HK-2 (cell line): ENCODE results near the gene SNX2.

ENCODE experiments used
- DNase-seq: peaks from one replicate; pipeline ENCODE4 v3.0.0-alpha.2; 2018; ENCODE audit not compliant: unreplicated experiment

The SNX2 gene

DNA sequence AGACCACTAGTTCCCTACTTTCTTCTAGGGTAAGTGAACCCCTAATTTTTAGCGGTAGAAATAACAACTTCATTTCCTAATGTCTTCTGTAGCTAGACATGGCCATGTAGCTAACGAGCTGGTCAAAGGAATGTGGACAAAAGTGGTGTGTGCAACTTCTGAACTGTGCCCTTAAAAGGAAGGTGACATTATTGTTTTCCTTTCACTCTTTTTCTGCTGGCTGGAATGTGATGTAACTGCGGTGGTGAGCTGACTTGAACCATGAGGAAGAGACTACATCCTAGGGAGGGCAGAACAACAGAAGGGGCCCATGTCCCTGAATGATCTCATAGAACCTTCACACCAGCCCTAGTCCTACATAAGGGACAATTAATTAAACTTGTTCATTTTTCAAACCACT, 1.3 kb upstream of the SNX2 start:
- no peak for DNase-seq

DNA sequence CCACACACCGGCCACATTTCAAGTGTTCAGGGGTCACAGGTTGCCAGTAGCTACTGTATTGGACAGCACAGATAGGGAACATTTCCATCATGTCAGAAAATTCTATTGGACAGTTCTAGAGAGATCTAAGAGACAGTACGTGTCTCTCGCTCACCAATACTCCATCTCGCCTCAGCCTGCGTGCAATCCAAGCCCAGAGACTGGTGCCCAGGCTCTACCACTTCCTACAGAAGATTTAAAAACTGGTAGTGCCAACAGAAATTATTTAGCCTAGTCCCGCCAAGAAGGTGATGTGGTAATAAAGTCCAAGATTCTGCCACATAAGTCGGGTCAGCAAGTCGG, 390 bp upstream of the SNX2 start:
- no peak for DNase-seq

DNA sequence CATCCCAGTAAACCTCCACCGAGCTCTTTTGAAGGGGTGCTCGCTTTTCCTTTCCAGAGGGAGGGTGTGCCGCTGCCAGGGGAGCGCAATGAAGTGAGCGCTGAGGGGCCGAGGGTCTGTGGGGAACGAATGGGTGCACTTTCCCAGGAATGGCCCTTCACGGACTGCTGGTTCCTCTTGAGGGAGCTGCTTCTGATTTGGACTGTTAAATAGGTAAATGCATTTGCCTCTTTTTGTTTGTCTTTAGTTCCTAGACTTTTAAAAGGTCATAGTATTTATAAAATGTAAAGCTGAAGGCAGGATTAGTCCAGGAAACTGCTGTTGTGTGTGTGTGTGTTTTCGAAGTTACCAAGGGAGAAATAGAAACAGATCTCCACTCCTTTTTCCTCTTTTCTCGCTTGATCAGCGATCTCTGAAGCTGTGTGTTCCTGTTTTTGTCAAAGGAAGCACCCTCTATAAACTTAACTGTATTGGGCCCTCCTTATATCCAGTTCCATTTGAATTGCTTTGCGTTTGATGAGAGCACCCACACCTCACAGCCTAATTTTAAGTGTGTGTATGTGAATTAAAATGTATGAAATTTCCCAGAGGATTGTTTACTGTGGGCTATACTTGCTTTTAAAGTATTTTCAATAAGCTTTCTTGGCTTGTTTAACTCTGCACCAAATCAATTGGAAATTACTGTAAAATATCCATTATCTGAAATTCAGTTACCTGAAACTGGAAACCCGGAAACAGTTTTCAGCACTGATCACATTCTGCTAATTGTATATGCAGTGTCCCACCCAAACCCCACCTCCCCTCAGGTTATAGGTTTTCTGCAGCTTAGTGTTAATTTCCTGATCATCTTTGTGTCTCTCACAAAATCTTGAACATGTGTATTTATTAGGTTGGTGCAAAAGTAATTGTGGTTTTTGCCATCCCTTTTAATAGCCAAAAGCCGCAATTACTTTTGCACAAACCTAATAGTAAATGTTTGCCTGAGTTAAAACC, 966 bp downstream of the SNX2 start:
- DNase-seq = no peak

DNA sequence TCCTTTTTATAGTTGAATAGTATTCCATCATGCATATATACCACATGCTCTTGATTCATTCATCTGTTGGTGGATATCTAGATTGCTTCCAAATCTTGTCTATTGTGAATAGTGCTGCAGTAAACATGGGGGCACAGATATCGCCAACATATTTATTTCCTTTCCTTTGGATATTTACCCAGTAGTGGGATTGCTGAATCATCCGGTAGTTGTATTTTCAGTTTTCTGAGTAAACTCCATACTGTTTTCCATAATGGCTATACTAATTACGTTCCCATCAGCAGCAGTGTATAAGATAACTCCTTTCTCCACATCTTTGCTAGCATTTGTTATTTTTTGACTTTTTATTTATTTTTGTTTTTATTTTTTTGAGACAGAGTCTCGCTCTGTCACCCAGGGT, 3.3 kb downstream of the SNX2 start:
- no peak for DNase-seq

DNA sequence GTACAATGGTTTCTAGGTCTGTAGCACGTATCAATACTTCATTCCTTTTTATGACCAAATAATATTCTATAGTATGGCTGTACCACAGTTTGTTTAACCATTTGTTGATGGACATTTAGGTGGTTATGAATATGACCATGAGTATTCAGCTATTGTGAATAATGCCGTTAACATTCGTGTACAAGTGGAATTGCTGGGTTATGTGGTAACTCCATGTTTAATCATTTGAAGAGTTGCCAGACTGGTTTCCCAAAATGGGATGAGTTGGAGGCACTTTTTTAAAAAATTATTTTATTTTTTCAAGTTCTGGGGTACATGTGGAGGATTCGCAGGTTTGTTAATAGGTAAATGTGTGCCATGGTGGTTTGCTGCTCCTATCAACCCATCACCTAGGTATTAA, 4.6 kb downstream of the SNX2 start:
- no peak for DNase-seq

DNA sequence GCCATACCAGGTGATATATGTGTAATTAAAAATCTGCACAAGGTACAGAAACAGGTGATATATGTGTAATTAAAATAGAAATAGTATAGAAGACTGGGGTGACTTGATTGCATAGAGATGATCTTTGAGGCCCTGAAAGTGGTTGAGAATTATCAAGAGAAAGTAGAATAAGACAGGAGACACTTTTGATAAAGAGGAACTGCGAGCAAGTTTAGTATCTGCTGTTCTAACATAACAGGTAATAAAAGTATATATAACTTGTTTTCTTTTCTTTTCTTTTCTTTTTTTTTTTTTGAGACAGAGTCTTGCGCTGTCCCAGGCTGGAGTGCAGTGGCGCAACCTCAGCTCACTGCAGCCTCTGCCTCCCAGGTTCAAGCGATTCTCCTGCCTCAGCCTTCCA, 5.4 kb downstream of the SNX2 start:
- DNase-seq = no peak

DNA sequence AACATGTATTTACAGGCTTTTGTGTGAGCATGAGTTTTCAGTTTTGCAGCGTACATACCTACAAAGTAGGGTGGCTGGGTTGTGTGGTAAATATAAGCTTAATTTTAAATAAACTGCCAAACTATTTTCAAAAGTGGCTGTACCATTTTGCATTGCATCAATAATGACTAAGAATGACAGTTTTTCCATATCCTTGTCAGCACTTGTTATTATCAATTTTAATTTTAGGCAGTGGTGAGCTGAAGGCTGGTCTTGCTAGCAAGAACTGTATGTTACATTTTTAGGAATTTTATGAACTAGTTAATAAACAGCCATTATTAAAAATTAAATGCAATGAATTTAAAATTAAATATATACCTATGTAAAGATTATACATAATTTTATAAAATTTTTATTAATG, 6.6 kb downstream of the SNX2 start:
- no peak for DNase-seq

DNA sequence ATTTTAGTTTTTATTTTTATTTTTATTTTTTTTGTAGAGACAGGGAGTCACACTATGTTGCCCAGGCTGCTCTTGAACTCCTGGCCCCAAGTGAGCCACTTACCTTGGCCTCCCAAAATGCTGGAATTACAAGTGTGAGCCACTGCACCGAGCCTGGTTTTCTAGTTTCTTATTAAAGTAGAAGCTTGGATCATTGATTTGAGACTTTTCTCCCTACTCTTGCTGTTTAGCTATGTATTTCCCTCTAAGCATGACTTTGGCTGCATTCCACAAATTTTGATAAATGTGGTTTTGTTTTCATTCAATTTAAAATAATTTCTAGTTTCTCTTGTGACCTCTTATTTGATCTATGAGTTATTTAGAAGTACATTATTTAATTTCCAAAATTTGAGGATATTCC, 10.4 kb downstream of the SNX2 start:
- no peak for DNase-seq

DNA sequence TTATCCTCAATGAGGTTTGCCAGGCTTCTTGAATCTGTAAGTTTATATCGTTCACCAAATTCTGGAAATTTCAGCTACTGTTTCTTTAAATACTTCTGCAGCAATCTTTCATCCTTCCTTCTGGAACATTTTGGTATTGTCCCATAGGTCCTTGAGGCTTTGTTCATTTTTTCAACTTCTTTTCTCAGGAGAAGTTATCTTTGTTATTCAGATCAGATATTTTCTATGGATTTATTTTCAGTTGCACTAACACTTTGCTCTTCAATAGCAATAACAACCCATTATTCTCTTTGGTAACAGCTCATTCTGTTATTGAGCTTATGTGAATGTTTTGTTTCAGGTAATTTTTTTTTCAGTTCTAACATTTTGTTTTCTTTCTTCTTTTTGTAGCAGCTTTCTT, 13.5 kb downstream of the SNX2 start:
- DNase-seq = no peak

DNA sequence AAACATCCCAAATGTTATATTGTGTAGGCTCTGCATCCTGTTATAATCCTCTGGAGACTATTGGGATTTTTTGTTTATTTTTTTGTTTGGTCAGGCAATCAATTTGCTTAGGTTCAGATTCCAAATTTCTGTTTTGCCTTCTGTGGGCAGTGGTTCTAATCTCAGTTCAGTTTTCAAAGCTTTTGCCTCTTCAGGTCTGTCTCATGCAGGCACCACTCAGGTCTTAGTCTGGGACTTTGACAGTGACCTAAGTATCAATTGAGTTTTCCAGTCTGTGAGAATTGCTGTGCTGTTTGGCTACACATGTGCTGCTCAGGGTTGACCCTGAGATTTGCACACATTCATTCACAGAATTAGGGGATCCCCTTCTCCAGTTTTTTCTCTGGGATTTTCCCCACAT, 14.1 kb downstream of the SNX2 start:
- DNase-seq = no peak

DNA sequence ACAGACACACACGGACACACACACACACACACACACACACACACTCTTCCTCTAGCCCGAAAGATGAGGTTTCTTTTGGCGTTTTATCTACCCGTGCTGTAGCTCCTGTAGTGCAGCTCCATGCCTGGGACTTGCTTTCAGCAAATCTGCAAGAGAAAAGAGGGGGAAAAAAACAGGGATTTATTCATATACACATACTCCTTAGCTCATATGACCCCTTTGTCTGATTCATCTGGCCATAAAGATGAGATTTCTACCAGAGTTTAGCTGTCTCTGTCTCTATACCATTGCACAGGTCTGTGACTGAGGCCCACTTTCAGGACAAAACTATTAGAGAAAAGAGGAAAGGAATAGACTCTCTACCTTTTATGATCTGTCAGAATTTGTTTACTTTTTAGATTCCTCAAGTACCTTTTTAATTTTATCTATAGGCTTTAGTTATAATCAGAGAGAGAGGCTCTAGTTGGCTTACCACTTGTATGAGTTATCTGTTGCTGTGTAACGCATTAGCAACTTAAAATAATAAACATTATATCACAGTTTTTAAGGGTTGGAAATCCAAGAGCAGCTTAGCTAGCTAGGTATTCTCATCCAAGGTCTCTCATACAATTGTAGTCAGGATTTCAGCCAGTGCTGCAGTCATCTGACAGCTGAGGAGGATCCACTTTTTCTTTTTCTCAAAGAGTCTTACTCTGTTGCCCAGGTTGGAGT, 14.7 kb downstream of the SNX2 start:
- no peak for DNase-seq

DNA sequence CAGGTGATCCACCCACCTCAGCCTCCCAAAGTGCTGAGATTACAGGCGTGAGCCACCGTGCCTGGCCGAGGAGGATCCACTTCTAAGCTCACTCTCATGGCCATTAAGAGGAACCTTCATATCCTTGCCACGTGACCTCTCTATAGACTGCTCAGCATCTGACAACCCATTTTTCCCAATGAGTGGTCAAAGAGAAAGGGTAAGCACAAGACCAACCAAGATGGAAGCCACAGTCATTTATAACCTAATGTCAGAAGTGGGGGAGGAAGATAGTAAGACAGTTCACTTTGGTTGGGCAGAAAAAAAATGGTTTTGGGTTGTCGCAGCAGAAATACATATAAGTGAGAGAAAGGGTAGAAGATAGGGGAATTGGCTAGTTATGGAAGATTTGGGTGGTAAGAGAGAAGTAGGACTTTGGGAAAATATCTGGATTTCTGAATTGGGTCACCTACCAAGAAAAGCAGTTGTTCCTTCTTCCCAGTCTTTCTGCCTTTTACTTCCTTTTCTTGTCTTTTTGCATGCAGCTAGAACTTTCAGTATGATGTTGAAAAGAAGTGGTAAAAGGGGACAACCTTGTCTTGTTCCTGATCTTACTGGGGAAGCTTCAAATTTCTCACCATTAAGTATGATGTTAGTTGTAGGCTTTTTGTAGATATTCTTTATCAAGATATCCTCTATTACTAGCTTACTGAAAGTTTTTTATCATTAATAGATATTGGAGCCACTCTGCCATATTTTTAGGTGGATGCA, 15.6 kb downstream of the SNX2 start:
- DNase-seq = no peak

DNA sequence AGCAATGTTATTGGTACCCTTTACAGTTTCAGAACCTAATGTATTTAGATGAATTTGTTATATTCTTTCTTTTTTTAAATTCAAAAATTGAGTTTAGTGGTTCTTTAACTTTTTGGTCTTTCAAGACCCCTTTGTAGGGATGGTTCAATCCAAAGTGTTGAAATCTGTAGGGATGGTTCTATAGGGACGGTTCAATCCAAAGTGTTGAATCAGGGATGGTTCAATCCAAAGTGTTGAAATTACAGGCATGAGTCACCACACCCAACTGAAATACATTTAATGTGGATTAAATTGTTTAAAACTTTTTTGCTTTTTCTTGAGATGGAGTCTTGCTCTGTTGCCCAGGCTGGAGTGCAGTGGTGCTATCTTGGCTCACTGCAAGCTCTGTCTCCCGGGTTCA, 30.6 kb downstream of the SNX2 start:
- DNase-seq = no peak

DNA sequence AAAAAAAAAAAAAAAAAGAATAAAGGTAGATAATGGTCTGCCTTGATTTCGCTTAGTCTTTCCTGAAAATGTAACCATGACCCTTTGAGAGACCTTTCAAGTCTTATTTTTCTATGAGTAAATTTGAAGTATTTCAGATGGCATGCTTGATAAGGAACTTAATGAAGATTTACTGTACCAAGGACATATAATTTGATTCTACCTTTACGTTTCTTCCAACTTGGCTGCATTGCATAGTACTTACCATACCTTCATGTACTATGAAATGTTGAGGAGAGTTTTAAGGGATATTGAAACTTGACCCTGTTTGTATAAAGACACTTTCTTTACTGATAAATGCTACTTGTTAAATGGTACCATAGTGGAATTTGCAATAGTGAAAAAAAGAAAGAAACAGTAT, 35.5 kb downstream of the SNX2 start:
- DNase-seq = no peak

DNA sequence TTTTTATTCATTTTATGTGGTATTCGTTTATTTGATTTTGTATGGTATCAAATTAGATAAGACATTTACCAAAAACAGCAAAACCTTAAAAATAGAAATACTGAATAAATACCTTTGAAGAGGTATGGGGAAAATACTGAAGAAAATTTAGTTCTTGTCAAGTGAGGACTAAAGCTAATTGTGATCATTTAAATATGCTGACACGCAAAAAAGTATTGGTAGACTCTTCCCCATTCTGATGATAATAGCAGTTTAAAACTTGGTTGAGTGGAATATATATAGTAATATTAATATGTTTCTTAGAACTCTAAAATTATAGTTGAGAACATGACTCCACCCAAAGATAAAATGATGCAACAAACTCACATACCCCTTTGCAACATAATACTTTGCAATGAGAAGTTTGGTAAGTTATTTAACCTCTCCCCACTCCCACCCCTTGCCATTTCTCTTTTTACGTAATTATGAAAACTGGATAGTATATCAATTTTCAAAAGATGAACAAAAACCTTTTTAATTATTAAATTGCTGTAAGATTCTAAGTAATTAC, 40.4 kb downstream of the SNX2 start:
- no peak for DNase-seq

DNA sequence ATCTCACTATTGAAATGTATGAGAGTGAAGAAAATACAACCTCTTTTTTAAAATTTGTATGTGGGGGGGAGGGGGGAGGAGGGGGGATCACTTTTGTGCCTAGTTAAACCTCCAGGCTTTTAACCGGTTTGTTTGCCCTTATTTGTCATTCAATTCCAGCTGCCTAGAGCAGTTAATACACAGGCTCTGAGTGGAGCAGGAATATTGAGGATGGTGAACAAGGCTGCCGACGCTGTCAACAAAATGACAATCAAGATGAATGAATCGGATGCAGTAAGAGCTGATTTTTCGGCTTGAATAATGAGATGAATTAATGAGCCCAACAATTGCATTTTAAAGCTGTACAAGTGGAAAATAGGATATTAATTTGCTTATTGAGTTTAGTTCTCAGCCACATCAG, 41.9 kb downstream of the SNX2 start:
- no peak for DNase-seq

DNA sequence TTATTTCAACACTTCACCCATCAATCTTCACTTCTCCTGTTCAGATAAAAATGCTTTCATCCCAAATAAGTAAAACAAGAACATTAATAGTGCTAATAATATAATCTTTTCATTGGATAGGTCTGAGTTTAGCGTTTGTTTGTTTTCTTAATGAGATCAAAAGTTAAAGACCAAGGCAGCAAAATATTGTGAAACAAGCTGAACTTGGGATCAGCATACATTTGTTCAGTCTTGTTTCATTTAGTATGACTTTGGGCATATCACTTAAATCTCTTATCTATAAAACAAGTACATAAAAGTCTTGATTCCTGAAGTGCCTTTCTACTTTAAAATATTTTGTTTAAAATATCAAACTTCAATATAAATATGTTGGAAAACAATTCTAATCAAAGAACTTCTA, 57.1 kb downstream of the SNX2 start:
- no peak for DNase-seq

DNA sequence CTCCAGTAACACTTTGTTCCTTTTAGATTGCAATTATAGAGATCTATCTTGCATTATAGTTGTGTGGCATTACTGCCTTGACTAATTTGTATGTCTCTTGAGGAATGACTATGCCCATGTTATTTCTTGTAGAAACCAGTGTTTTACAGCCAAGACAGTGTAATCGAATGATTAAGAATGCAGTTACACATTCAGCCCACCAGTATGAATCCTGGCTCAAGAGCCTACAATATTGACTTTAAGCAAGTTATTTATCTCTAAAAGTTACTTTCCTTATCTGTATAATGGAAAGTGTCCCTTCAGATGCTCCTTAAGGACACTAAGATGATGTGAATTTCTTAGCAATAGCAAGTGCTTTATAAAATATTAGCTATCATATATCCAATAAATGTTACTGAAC, 60.8 kb downstream of the SNX2 start:
- DNase-seq = no peak

DNA sequence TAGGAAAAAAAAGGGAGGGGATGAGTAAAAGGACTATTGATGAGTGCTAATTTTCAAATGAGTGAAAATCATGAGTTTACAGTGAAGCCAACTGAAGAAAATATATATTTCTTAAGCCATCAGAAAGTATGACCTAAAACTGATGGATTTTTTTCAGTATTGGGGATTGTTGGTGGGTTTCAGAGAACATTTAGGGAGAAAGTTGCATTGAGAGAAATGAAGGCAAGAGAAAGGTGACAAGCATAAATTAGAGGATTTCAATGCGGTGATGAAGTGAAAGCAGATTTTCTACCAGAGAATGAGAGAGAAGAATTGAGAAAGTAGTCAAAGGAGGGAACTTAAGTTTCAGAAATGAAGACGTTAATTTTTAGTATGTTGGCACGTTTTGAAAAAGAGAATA, 62.1 kb downstream of the SNX2 start:
- DNase-seq = no peak

DNA sequence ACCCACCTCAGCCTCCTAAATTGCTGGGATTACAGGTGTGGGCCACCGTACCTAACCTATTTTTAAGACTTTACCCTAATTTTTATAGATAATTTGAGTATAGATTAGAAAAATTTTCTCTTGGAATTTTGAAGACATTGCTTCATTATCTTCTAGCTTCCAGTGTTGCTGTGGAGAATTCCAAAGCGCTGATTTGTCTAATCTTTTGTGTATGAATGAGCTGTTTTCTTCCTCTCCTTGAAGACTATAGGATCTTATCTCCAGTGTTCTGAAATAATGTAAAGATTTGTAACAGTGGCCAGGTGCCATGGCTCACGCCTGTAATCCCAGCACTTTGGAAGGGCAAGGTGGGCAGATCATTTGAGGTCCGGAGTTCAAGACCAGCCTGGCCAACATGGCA, 64.9 kb downstream of the SNX2 start:
- DNase-seq = no peak

DNA sequence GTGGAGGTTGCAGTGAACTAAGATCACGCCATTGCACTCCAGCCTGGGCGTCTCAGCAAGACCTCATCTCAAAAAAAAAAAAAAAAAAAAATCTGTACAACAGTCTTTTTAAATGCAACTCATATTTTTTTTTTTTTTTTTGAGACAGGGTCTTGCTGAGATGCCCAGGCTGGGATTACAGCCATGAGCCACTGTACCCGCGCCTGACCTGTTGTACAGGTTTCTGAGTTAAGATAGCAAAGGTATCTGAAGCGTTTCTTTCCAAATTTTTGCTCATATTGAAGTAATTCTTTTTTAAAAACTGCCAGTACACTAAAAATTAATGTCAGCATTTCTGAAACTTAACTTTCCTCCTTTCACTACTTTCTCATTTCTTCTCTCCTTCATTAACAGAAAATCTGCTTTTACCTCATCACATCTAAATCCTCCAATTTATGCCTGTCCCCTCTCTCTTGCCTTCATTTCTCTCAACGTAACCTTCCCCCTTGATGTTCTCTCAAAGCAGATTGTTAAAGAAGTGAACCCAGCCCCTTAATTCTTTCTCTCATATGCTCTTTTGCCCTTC, 67.2 kb downstream of the SNX2 start:
- DNase-seq = no peak
